Panc1 (cell line): Measurements from ENCODE around the gene CA5B.

ENCODE experiments used
- CTCF ChIP-seq: fragments of 450-650 bp; IDR thresholded peaks from 2 replicates; pipeline ENCODE4 v1.5.1; 2017; ENCODE audit warnings: mild to moderate bottlenecking
- POLR2AphosphoS5 ChIP-seq: IDR thresholded peaks from 2 replicates; pipeline ENCODE4 v1.6.1; 2012; ENCODE audit warnings: mild to moderate bottlenecking, low read depth, low read length, moderate library complexity
- SIN3A ChIP-seq: IDR thresholded peaks from 2 replicates; pipeline ENCODE4 v1.6.1; 2012; ENCODE audit warnings: low read depth, mild to moderate bottlenecking, low read length, moderate library complexity, borderline replicate concordance; ENCODE audit not compliant: insufficient read depth
- TCF7L2 ChIP-seq: IDR thresholded peaks from 2 replicates; pipeline ENCODE4 v1.6.1; 2011; ENCODE audit warnings: mild to moderate bottlenecking, low read depth, low read length, inconsistent platforms

GRCh38 chrX:15745179-15745578 lies 7.1 kb downstream of the CA5B start:
- no peak for TF ChIP-seq CTCF
- TF ChIP-seq SIN3A = no peak
- no peak for TF ChIP-seq TCF7L2
- TF ChIP-seq POLR2AphosphoS5 = no peak
